Chondrocyte (in vitro differentiated cells): Measurements from ENCODE around the gene KDM4D. TPM values are rescaled to one million over a fixed set of nuclear protein-coding genes. Genes with fewer than 3 reads are reported as not detected.
"Not testable (repeated sequence)": the region's sequence is repeated elsewhere in the genome, so short reads cannot be mapped to it uniquely, and the experiment has no call there.

Experiments
- DNase-seq: peaks from one replicate; pipeline ENCODE4 v3.0.0; 2021; ENCODE audit warnings: mixed read lengths, low spot score
- H3K27ac Mint-ChIP-seq: one replicate; pipeline ENCODE4 v1.8.0; 2021; ENCODE audit warnings: mild to moderate bottlenecking, moderate library complexity, mixed read lengths; ENCODE audit not compliant: unreplicated experiment
- H3K27me3 Mint-ChIP-seq: 2 replicates; pipeline ENCODE4 v1.8.0; 2021; ENCODE audit warnings: low read depth, mixed read lengths
- H3K36me3 Mint-ChIP-seq: 2 replicates; pipeline ENCODE4 v1.8.0; 2021; ENCODE audit warnings: low read depth, mixed read lengths
- H3K4me1 Mint-ChIP-seq: 2 replicates; pipeline ENCODE4 v1.8.0; 2021; ENCODE audit warnings: low read depth, mild to moderate bottlenecking, mixed read lengths
- H3K4me3 Mint-ChIP-seq: one replicate; pipeline ENCODE4 v1.8.0; 2021; ENCODE audit warnings: mild to moderate bottlenecking, moderate library complexity, mixed read lengths; ENCODE audit not compliant: unreplicated experiment
- H3K9me3 Mint-ChIP-seq: 2 replicates; pipeline ENCODE4 v1.8.0; 2021; ENCODE audit warnings: low read depth, mixed read lengths
- CTCF ChIP-seq: fragments of 200-600 bp; sonication (generic); IDR thresholded peaks from 2 replicates; pipeline ENCODE4 v1.5.0; 2021; ENCODE audit warnings: antibody characterized with exemption, mild to moderate bottlenecking, moderate library complexity
- total RNA-seq: library from RNA; stranded (reverse); gene quantifications from 3 replicates; pipeline ENCODE4 v1.2.1, GENCODE V29; 2021

KDM4D gene
- total RNA-seq, 1 donor from 2014 or later, result 0.65 TPM

DNA sequence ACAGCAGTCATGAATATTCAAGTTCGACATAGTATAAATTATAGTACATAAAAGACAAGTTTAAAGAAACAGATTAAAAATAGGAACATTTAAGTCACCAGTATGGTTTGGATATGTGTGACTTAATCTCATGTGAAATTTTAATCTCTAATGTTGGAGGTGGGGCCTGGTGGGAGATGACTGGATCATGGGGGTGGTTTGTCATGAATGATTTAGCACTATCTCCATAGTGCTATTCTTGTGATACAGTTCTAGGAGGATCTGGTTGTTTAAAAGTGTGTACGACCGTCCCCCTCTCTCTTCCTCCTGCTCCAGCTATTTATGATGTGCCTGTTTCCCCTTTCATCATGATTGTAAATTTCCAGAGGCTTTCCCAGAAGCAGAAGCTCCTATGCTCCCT lies 54.8 kb downstream of the KDM4D start:
- Mint-ChIP-seq H3K9me3 (peaks cover 3% of the 10 kb centered on the region), H3K4me3 (no peak overlapping the region), H3K36me3 (no peaks in the 10 kb centered on the region), H3K4me1 (no peaks in the 10 kb centered on the region), H3K27me3 (no peaks in the 10 kb centered on the region), H3K27ac (no peak overlapping the region)
- no peak for DNase-seq
- TF ChIP-seq CTCF, result no peak

GRCh38 chr11:95033051-95033450 lies 59.5 kb downstream of the KDM4D start:
- peaks cover 3% of the 10 kb centered on the region for H3K9me3 Mint-ChIP-seq
- H3K4me1 Mint-ChIP-seq, result no peaks in the 10 kb centered on the region
- H3K27me3 Mint-ChIP-seq, result no peaks in the 10 kb centered on the region
- H3K4me3 Mint-ChIP-seq, result no peak overlapping the region
- no peaks in the 10 kb centered on the region for H3K36me3 Mint-ChIP-seq
- H3K27ac Mint-ChIP-seq, result no peak overlapping the region
- no peak for DNase-seq
- no peak for TF ChIP-seq CTCF

DNA sequence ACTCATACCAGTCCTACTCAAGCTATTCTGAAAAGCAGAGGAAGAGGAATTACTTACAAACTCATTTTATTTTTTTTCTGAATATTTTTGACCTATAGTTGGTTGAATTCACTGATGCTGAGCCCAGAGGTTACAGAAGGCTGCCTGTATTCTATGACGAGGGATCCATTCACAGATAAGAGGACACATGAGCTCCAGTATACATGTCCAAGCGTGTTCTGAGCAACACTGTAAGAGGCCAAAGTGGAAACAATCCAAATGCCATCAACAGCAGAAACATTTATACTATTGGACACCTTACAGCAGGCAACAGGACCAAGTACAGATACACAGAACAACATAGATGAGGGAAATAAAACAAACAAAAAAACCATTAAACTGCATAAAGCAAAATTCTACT lies 61.8 kb downstream of the KDM4D start:
- TF ChIP-seq CTCF, result no peak
- Mint-ChIP-seq H3K36me3 (no peaks in the 10 kb centered on the region), H3K27ac (no peak overlapping the region), H3K4me1 (no peaks in the 10 kb centered on the region), H3K9me3 (peaks cover under 1% of the 10 kb centered on the region), H3K27me3 (no peaks in the 10 kb centered on the region), H3K4me3 (no peak overlapping the region)
- DNase-seq, result no peak

DNA sequence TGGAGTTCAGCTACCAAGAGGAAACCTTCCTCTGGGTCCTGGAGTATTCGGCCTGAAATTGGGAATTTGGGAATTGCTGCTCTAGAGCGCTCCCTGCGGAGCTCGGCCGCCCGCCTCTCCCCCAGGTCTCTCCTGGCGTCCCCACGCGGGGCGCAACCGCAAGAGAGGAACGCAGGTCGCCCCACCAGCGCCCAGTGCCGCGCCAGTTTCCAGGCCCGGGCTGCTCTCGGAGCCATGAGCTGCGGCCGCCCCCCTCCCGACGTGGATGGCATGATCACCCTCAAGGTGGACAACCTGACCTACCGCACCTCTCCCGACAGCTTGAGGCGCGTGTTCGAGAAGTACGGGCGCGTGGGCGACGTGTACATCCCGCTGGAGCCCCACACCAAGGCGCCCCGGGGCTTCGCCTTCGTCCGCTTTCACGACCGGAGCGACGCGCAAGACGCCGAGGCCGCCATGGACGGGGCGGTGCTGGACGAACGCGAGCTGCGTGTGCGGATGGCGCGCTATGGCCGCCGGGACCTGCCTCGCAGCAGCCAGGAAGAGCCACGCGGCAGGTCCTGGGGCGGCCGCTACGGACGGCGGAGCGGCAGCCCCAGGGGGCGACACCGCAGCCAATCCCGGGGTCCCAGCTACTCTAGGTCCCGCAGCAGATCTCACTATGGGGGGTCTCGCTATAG lies 64.0 kb downstream of the KDM4D start:
- not testable (repeated sequence) for DNase-seq

GRCh38 chr11:95042239-95042638 lies 68.7 kb downstream of the KDM4D start:
- no peak for DNase-seq
- Mint-ChIP-seq H3K9me3 (no peaks in the 10 kb centered on the region), H3K27me3 (peaks cover 20% of the 10 kb centered on the region), H3K36me3 (no peaks in the 10 kb centered on the region), H3K4me1 (no peaks in the 10 kb centered on the region), H3K27ac (no peak overlapping the region), H3K4me3 (no peak overlapping the region)
- TF ChIP-seq CTCF, result no peak

More for the DNA sequence above, 64.0 kb downstream of the KDM4D start:
- not testable (repeated sequence) for H3K27me3 Mint-ChIP-seq, H3K9me3 Mint-ChIP-seq, H3K4me1 Mint-ChIP-seq, H3K36me3 Mint-ChIP-seq, H3K4me3 Mint-ChIP-seq, H3K27ac Mint-ChIP-seq

DNA sequence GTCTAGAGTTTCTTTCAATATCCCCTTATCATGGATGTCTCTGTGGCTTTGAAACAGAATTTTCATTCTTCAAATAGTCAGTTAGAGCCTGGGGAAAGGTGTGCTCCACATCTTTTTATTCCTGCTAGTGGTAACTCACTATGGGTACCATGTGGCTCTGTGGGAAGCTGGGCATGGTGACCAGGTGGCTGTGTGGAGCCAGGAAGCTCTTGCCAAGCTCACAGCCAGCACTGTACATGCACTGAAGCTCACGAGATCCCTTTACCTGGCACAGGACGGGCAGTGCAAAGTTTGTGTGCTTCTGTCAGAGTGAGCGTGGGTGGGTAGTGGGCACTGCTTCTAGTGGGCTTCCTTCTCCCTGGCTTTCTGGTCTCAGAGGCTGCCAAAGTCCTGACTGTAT lies 69.4 kb downstream of the KDM4D start:
- Mint-ChIP-seq H3K9me3 (no peaks in the 10 kb centered on the region), H3K4me1 (no peaks in the 10 kb centered on the region), H3K27me3 (peaks cover 20% of the 10 kb centered on the region), H3K4me3 (no peak overlapping the region), H3K27ac (no peak overlapping the region), H3K36me3 (no peaks in the 10 kb centered on the region)
- no peak for TF ChIP-seq CTCF
- DNase-seq, result no peak
